ENCODE results near the gene RTN1. TPM values are rescaled to one million over a fixed set of nuclear protein-coding genes. Genes with fewer than 3 reads are reported as not detected.

The RTN1 gene
- total RNA-seq, 1 experiment from 2014 or later, result not detected

DNA sequence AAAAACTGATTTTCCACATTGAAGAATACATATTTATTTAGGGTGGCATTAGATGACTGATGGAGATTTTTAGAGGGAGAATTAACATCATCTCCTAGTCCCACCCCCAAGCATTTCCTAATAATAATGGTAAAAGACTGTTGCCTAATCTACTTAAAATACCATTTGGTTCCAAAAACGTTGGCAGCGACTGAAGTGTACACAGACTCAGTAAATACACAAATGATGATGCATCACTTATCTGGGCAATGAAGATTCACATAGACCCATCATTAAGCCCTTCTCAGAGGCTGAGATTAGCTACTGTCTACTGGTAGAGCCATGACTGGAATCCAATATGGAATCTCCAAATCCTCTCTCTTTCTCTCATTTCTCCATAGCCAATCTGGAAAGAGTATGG lies 18.2 kb downstream of the RTN1 start:
- DNase-seq (ENCODE audit: low spot score), result no peak
- in situ Hi-C loops (cut with HindIII; ENCODE audit: low sequenced_read_pairs), result no loop called here

DNA sequence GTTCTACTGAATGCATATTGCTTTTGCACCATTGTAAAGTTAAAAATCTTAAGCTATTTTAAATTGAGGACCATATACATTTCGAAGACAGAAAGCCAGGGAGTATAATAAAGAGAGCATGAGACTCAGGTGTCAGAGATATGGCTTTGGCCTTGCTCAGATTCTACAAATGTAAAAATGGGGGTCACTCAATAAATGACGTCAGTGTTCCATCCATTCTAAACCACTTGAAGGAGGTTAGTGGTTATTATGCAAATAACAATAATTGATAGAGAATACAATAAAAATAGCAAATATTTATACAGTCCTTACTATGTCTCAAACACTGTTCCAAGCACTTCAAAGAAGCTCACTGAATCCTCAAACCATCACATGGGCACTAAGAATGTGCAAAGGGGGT lies 20.1 kb downstream of the RTN1 start:
- in situ Hi-C loops (cut with HindIII; ENCODE audit: low sequenced_read_pairs), result no loop called here
- DNase-seq (ENCODE audit: low spot score), result no peak

DNA sequence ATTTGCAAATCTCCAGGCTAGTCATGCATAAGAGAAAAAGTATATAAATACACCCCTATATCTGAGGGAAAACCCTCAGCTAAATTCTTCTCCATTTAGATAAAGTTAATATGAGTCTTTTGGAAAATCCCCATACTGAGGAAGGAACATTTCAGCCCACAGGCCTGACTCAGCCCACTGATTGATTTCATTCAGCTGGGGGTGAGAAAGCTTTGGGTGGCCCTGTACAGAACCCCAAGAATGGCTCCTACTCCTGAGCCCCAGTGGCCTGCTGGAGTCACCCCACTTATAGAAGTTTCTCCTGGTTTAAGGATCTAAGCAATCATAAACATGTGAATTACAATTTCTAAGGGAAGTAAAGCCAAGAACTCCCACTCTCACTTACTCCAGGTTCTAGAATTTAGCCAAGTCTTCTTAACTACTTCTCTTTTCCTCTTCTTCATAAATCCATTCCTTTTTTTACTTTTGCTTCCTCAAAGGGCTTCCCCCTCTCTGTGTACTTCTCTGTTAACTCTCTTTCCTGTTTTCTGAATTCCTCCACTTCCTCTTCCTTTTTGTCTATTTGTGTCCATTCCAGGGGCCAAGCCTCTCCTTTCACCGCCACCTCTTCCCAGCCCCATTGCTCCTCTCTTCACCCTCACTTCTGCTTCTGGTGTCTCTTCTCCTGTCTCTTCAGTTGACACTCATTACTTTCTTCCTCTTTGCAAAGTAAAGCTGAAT lies 21.0 kb downstream of the RTN1 start:
- DNase-seq (ENCODE audit: low spot score), result no peak
- in situ Hi-C loops (cut with HindIII; ENCODE audit: low sequenced_read_pairs), result no loop called here

DNA sequence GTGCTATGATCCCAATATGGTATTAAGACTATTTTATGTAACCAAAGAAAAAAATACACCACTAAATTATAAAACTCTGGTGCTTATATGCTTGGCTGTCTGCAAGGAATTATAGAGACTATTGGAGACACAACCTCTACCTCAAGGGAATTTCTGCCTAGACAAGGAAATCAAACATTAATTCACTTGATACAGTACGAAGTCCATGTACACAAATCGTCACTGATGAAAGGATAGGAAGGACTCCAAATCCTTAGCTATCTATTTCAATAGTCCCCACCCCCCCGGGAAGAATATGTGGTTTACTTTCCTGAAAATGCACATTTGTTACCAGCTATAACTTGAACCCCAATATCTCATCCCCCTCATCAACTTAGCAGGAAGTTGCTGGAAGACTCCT lies 21.9 kb downstream of the RTN1 start:
- in situ Hi-C loops (cut with HindIII; ENCODE audit: low sequenced_read_pairs), result no loop called here
- no peak for DNase-seq (ENCODE audit: low spot score)

GRCh38 chr14:59847711-59848110 lies 22.9 kb downstream of the RTN1 start:
- DNase-seq (ENCODE audit: low spot score), result peak; percentile 88
- in situ Hi-C loops (cut with HindIII; ENCODE audit: low sequenced_read_pairs), result no loop called here

- peak; percentile 72 for DNase-seq (ENCODE audit: low spot score)
- in situ Hi-C loops (cut with HindIII; ENCODE audit: low sequenced_read_pairs), result no loop called here
Observed at GRCh38 chr14:59846595-59846994, 24.0 kb downstream of the RTN1 start.

- no peak for DNase-seq (ENCODE audit: low spot score)
- in situ Hi-C loops (cut with HindIII; ENCODE audit: low sequenced_read_pairs), result no loop called here
Observed at GRCh38 chr14:59845245-59845644, 25.3 kb downstream of the RTN1 start.

DNA sequence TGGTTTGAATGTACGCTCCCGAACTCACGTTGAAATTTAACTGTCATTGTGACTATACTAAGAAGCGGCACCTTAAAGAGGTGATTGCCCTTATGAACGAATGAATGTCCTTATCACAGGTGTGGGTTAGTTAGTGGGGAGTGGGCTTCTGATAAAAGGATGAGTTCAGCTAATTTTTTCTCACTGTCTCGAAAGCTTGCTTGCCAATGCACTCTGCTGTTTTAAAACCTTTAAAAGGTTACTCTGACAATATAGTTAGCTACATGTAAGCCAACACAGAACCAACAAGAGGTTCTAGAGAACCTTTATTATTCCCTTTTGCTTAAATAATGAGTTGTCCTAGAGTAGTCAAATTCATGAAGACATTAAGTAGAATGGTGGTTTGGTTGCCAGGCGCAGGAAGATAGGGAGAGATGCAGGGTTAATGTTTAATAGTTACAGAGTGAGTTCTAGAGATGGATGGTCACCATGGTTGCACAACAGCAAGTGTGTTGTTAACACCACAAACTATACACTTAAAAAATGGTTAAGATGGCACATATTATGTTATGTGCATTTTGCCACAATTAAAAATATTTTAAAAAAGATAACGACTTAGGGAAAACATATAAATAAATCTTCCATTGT lies 26.3 kb downstream of the RTN1 start:
- in situ Hi-C loops (cut with HindIII; ENCODE audit: low sequenced_read_pairs), result no loop called here
- no peak for DNase-seq (ENCODE audit: low spot score)

DNA sequence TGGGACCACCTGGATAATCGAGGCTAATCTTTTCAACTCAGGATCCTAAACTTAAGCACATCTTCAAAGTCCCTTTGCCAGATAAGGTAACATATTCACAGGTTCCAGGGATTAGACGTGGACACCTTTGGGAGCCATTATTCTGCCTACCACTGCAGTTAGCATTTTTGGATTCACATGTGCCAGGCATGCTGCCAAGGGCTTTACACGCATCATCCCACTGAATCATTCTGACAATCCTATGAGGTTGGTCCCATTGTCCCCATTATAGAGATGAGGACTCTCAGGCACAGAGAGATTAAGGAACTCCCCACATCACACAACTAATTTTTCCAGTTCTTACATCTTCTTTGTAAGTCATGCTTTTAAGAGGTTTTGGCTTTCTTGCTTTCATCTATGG lies 34.5 kb downstream of the RTN1 start:
- DNase-seq (ENCODE audit: low spot score), result peak; percentile 48
- in situ Hi-C loops (cut with HindIII; ENCODE audit: low sequenced_read_pairs), result no loop called here

DNA sequence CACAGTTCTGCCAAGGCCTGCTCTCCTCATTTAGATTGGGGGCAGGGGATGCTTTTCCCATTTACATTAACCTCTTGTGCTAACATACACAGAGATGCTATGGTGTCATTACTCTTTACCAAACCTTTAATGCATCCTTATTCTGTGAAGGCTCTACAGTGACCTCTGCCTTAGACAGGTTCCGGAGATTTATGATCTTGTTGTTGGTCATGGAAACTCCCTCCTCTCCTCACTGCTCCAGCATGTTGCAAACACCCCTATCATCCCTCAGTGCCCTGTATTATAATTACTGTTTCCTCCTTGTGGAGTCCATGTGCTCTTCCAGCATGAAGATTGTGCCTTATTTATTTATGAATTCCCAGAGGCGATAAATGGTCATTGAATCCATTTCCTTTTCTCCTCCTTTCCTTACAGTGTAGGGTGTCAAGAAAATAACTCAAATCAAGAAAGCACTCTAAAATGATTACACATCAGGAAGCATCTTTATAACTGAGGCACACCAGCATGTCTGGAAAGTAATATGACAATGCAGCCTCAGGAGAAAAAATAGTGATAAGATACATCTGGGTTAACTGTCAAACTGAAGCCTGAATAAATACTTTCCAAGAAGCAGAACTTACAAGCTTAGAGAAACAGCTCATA lies 37.8 kb downstream of the RTN1 start:
- no peak for DNase-seq (ENCODE audit: low spot score)
- in situ Hi-C loops (cut with HindIII; ENCODE audit: low sequenced_read_pairs), result no loop called here

- DNase-seq (ENCODE audit: low spot score), result no peak
- in situ Hi-C loops (cut with HindIII; ENCODE audit: low sequenced_read_pairs), result no loop called here
Observed at GRCh38 chr14:59831121-59831730, 39.4 kb downstream of the RTN1 start.

GRCh38 chr14:59830338-59830734 lies 40.2 kb downstream of the RTN1 start:
- DNase-seq (ENCODE audit: low spot score), result no peak
- in situ Hi-C loops (cut with HindIII; ENCODE audit: low sequenced_read_pairs), result no loop called here

GRCh38 chr14:59829469-59830337 lies 40.9 kb downstream of the RTN1 start:
- no peak for DNase-seq (ENCODE audit: low spot score)
- in situ Hi-C loops (cut with HindIII; ENCODE audit: low sequenced_read_pairs), result no loop called here

DNA sequence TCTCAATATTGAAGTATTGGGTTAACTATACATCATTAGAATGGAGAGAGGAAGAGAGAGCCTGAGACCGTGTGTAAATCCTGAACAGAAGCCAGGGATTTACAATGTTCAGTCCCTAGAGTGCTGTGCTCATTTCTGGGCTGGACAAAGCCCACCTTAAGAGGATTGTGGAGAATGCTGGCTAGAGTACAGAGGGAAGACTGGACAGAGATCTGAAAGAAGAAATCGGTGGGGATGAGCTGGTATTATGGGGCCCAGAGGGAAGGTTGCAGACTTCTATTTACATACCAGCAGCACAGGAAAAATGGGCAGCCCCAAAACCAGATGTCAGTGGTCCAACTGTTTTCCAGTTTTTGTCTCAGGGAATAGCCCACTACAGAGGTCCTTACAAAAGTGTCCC lies 42.3 kb downstream of the RTN1 start:
- in situ Hi-C loops (cut with HindIII; ENCODE audit: low sequenced_read_pairs), result no loop called here
- no peak for DNase-seq (ENCODE audit: low spot score)

GRCh38 chr14:59827401-59827800 lies 43.2 kb downstream of the RTN1 start:
- no peak for DNase-seq (ENCODE audit: low spot score)
- in situ Hi-C loops (cut with HindIII; ENCODE audit: low sequenced_read_pairs), result no loop called here

DNA sequence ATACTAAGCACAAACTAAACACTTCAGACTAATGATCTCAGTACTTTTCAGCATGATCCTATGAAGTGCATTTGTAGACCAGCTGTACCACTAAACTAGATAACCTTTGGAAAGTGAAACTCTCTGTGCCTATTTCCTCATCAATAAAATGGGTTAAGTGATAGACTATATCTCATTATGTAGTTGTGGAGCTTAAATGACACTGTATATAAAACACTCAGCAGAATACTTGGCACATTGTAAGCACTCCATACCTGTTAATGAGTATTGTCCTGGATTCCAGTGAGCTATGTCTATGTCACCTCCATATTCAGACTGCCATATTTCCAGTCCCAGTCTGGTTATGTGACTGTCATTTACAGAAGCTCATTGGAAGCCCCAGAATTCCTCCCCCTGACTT lies 44.4 kb downstream of the RTN1 start:
- in situ Hi-C loops (cut with HindIII; ENCODE audit: low sequenced_read_pairs), result no loop called here
- no peak for DNase-seq (ENCODE audit: low spot score)

GRCh38 chr14:59823179-59823578 lies 47.4 kb downstream of the RTN1 start:
- in situ Hi-C loops (cut with HindIII; ENCODE audit: low sequenced_read_pairs), result no loop called here
- DNase-seq (ENCODE audit: low spot score), result no peak

DNA sequence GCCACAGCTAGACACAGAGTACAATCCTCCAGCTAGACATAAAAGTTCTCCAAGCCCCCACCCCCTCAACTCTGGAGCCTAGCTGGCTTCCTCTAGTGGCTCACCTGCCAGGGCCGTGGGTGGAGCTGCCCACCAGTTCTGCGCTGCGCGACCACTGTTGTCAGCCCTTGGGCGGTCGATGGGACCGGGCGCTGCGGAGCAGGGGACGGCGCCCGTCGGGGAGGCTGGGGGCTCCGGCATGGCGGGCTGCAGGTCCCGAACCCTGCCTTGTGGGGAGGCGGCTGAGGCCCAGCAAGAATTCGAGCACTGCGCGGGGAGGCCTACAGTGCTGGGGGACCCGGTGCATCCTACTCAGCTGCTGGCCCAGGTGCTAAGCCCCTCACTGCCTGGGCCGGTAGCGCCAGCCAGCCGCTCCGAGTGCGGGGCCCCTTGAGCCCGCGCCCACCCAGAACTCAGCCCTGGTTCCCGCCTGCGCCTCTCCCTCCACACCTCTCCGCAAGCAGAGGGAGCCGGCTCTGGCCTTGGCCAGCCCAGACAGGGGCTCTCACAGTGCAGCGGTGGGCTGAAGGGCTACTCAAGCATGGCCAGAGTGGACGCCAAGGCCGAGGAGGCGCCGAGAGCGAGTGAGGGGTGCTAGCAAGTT lies 51.0 kb downstream of the RTN1 start:
- no peak for DNase-seq (ENCODE audit: low spot score)
- in situ Hi-C loops (cut with HindIII; ENCODE audit: low sequenced_read_pairs), result no loop called here

- DNase-seq (ENCODE audit: low spot score), result no peak
- in situ Hi-C loops (cut with HindIII; ENCODE audit: low sequenced_read_pairs), result no loop called here
Observed at GRCh38 chr14:59816941-59817340, 53.6 kb downstream of the RTN1 start.
